ENCODE data around the gene EFNB3.

Gene EFNB3, protein sequence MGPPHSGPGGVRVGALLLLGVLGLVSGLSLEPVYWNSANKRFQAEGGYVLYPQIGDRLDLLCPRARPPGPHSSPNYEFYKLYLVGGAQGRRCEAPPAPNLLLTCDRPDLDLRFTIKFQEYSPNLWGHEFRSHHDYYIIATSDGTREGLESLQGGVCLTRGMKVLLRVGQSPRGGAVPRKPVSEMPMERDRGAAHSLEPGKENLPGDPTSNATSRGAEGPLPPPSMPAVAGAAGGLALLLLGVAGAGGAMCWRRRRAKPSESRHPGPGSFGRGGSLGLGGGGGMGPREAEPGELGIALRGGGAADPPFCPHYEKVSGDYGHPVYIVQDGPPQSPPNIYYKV

DNA sequence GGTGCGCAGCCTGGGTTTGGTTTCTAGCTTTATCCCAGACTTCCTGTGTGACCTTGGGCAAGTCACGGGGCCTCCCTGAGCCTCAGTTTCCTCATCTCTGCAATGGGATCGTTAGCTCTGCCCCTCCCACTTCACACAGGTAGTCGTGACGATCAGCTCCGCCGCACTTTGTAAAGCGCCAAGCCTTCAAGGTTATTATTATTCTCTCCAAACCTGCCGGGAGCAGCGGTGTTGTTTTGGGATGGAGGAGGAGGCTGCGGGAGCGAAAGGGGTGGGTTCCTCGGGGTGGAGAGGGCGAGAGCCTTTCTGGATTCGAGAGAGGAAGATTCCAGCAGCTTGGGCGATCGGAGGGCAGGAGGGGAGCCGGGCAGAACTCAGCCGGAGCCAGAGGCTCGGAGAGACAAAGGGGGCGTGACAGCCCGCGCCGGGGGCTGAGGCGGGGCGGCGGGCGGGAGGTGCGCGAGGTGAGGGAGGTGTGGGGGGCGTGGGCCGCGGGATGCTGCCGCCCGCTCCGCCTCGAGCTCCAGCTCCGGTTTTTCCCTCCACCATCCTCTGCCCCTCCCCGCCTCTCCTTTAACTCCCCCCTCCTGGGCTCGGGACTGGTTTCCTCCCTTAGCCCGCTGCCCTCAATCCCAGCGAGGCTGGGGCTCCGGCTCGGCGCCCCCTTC is at the start of gene EFNB3:
Gene EFNB3, plus strand, starts transcription at position 602 of the 668 bp plus-strand sequence. CDS start 397 bp downstream, outside the sequence.
- DNase-seq = no peak

DNA sequence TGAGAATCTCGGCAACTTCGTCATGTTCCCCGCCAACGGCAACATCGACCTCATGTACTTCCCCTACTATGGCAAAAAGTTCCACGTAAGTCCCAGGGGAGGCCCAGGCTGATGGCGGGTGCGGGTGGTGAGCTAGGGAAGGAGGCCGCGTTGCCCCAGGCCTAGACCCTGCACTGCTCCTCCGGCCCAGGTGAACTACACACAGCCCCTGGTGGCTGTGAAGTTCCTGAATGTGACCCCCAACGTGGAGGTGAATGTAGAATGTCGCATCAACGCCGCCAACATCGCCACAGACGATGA is 49.5 kb upstream of the EFNB3 start:
- DNase-seq = no peak

DNA sequence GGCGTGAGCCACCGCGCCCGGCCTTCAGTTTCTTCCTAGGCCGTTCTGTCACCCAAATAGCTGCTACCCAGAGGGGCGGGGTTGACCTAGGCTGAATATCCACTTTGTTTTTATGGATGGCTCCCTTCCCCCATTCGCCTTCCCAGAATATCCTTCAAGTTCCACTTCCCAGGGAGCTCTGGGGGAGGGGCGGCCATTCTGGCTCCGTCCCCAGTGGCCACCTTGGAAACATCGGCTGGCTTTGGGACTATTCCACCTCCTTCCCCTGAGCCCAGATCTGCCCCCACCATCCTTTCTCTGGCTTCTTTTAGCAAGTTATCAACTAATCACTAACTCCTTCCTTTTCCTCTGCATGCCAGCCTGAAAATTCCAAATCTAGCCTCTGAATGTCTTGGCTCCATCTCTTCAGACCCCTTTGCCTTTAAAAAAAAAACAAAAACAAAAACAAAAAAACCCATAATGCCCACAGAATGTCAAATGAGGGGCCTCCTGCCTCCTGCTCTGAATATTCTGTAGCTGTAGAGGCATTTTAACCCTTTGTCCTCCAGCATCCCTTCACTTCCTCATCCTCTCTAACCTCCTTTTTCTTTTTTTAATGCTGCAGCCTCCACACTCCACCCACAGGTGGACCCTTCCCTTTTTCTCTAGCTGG is 47.9 kb upstream of the EFNB3 start:
- DNase-seq = no peak

DNA sequence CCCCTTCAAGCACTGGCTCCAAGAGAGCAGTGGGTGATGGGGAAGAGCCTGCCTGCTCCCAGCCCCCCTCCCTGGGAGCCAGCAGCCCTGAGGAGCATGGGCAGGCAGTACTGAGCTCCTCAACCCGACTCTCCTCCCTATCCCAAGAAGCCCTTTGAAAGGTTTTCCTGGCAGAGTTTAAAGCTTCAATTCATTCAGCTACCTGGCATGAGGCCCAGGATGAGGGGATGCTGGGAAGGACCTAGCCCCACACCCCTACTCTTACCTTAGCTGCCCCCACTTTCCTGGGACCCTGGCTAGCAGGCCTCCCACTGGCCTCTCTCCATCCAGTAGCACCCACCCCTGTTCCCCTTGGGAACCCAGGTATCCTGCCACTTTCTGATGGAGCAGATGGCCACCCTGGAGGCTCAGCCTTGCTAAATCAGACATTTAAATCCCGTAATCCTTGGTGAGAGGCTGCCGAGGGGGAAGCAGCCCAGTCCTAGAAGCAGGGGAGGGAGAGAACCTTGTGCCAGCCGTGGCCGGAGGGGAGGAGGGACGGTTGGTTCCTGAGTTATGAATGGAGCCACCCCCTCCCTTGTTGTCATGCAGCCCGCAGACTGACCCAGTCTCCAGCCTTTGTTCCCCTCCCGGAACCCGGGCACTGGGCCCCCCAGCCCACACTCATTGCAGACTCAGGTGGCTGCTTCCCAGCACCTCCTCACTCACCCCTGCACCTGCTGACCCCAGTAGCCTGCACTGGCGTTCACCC is 37.2 kb upstream of the EFNB3 start:
- no peak for DNase-seq

DNA sequence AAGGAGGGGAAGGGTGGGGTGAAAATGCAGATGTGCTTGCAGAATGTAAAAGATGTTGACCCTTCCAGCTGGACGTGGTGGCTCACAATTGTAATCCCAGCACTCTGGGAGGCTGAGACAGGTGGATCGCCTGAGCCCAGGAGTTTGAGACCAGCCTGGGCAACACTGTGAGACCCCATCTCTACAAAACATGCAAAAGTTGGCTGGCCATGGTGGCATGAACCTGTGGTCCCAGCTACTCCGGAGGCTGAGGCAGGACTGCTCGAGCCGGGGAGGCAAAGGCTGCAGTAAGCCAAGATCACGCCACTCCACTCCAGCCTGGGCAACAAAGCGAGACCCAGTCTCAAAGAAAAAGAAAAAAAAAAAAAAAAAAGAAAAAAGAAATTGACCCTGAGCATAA is 36.5 kb upstream of the EFNB3 start:
- no peak for DNase-seq

DNA sequence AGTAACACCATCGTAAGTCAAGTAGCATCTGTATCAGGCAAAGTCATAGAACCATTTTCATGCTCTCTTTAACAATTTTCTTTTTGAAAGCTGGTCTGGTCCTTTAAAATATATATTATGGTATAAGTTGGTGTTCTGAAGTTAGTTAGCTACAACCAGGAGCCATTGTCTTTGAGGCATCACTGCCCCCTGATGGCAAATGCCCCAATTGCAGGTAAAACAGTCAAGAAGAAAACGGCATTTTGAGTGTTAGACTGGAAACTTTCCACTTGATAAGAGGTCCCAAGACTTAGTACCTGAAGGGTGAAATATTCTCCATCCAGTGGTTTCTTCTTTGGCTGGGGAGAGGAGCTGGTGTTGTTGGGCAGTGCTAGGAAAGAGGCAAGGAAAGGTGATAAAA is 31.8 kb upstream of the EFNB3 start:
- peak; percentile 39 for DNase-seq

DNA sequence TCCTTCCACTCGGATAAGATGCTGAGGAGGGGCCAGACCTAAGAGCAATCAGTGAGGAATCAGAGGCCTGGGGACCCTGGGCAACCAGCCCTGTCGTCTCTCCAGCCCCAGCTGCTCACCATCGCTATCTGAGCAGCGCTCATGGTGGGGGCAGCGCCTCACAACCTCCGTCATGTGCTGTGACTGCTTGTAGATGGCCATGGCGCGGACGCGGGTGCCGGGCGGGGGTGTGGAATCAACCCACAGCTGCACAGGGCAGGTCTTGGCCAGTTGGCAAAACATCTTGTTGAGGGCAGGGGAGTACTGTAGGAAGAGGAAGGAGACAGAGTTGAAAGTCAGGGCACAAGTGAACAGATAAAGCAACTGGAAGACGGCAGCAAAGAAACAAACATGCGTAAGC is 30.1 kb upstream of the EFNB3 start:
- DNase-seq = no peak

DNA sequence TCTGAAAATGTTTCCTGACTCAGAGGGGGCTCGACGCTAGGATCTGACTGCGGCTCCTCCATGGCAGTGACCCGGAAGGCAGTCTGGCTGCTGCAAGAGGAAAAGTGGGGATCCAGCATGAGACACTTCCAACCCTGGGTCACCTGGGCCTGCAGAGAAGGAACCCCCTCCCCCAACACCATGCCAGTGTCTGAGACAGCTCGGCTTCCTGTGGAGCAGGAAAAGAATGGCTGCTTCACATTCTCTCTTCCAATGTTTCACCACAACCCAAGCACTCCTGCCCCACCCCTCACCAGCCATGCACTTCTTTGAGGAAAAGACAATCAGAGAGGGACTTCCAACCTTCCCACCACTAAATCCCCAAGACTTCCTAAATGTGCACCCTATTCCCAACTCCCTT is 28.5 kb upstream of the EFNB3 start:
- DNase-seq = no peak

DNA sequence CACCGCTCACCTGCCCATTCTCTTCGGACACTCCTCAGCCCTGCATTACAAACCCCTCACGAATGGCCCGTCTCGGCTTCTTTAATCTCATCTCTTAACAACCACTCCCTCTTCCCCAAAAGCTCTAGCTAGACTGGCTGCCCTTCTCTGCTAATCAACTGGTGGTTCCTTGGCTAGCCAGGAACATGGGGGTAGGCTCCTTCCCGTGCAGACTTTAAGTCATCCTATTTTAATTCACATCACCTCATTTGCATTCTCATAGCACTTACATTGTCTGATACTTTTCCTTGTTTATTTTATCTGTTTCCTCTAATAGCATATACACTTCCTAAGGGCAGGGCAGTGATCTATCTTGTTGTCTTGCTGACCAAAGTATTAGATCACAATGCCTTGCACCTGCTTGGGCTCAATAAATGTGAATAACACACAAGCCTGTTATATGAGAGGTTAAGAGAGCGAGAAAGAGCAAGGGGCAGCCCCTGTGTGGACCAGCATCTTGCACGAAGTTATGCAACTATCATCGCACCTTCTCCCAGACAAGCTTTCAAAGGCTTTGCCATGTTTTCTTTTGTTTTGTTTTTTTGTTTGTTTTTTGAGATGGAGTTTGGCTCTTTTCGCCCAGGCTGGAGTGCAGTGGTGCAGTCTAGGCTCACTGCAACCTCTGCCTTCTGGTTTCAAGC is 27.5 kb upstream of the EFNB3 start:
- no peak for DNase-seq

DNA sequence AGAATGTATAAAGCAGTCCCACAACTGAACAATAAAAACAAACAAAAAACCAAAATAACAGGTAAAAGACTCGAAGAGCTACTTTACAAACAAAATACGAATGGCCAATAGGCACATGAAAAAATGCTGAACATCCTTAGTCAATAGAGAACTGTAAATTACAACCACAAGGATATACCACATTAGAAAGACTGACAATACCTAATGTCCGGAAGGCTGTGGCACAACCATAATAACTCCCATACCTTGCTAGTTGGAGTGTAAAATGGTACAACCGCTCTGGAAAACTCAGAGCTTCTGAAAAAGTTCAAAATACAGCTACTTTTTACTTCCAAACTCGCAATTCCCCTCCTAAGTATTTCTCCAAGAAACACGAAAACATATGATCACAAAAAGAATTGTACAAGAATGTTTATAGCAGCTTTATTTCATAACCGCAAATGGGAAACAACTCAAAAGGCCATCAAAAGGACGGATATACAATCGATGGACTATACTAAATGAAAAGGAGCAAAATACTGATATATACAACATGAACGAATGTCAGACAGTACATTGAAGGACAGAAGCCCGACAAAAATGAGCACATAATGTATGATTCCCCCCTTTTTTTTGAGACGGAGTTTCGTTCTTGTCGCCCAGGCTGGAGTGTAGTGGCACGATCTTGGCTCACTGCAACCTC is 20.0 kb upstream of the EFNB3 start:
- DNase-seq = no peak

DNA sequence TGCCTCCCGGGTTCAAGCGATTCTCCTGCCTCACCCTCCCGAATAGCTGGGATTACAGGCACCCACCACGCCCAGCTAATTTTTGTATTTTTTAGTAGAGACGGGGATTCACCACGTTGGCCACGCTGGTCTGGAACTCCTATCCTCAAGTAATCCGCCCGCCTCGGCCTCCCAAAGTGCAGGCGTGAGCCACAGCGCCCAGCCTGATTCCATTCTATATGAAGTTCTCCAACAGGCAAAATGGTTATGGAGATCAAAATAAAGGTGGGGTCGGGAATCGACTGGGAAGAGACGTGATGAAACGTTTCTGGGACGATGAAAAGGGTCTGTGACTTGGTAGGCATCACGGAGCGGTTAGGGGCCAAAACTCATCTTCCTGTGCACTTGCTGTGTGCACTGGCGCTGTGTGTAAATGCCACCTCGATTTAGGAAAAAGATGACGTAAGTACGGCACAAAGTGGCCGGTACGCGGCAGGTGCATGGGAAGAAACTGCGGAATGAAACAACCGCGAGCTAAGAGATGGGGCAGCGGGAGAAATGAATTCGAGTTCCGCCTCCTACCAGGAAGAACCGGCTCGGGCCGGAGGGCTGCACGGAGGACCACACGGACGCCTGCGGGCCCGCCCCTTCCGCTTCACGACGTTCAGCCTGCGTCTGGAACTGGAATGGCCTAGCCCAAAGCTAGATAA is 19.3 kb upstream of the EFNB3 start:
- DNase-seq = peak; percentile 92

DNA sequence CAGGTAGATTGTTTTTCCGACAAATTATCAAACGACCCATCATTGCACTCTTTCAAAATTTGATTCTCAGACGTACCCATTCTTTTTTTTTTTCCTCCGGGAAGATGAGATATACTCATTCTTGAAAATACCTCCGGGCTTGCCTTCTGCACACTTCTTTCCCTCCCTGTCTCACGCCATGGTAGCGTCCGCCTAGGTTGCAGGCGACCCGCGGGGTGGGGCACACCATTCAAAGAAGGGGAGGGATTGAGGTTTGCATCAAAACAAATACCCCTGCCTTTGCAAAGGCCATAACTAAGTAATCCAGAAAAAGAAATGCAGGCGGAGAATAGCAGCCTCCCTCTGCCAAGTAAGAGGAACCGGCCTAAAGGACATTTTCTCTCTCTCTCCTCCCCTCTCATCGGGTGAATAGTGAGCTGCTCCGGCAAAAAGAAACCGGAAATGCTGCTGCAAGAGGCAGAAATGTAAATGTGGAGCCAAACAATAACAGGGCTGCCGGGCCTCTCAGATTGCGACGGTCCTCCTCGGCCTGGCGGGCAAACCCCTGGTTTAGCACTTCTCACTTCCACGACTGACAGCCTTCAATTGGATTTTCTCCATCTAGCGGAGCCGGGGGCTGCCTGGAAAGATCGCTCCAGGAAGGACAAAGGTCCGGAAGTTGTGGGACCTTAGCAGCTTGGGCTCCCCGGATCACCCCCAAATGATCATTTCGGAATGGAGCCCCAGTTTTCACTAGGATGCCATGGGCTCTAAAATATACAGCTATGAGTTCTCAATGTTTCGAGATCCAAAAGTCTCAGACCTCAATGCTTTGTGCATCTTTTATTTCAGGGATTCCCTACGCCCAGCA is 18.6 kb upstream of the EFNB3 start:
- DNase-seq = peak; percentile 92

DNA sequence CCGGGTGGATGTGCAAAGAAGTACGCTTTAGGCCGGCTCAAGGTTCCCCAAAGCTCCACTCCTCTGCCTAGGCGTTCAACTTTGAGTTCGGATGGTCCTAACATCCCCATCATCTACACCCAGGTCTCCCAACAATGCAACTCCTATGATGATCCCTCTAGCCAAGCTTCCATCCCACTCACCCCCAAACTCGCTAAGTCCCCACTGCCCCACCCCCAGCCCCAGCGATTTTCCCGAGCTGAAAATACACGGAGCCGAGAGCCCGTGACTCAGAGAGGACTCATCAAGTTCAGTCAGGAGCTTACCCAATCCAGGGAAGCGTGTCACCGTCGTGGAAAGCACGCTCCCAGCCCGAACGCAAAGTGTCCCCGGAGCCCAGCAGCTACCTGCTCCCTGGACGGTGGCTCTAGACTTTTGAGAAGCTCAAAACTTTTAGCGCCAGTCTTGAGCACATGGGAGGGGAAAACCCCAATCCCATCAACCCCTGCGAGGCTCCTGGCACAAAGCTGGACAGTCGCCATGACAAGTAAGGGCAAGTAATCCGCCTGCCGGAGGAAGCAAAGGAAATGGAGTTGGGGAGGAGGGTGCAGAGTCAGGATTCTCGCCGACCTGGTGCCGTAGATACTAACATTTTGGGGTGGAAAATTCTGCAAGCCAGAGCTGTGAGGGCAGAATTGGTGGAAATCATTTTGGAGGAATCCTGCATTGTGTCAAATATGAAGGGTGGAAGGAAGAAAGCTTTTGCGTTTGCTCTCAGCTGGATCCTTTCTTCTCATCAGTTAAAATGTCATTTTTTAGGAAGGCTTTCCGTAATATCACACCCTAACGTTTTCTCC is 17.7 kb upstream of the EFNB3 start, which contains the start of gene TP53:
Gene TP53, minus strand, starts transcription at position 419 of the 836 bp plus-strand sequence. CDS start 10,896 bp downstream, outside the sequence.
- DNase-seq = peak; percentile 91

DNA sequence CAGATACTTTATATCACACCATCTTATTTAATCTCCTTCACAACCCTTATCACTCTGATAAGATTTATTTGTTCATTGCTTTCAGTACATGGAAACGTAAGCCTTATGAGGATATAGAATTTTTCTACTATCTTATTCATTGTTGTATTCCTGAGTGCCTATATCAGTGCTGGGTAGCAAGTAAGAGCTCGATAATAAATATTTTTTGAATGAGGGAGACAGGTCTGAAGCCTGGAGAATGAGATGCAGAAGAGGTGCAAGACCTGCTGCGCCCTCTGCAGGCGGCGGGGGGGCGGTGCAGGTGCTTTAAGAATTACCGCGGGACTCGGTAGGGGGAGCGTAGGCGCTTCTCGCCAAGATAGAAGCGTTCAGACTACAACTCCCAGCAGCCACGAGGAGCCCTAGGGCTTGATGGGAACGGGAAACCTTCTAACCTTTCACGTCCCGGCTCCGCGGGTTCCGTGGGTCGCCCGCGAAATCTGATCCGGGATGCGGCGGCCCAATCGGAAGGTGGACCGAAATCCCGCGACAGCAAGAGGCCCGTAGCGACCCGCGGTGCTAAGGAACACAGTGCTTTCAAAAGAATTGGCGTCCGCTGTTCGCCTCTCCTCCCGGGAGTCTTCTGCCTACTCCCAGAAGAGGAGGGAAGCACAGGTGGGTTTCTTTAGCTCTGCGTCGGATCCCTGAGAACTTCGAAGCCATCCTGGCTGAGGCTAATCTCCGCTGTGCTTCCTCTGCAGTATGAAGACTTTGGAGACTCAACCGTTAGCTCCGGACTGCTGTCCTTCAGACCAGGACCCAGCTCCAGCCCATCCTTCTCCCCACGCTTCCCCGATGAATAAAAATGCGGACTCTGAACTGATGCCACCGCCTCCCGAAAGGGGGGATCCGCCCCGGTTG is 16.8 kb upstream of the EFNB3 start, which contains the start of gene WRAP53:
Gene WRAP53, plus strand, starts transcription at position 570 of the 900 bp plus-strand sequence. Its CDS starts 172 bp downstream, at position 742.
- peak; percentile 98 for DNase-seq

DNA sequence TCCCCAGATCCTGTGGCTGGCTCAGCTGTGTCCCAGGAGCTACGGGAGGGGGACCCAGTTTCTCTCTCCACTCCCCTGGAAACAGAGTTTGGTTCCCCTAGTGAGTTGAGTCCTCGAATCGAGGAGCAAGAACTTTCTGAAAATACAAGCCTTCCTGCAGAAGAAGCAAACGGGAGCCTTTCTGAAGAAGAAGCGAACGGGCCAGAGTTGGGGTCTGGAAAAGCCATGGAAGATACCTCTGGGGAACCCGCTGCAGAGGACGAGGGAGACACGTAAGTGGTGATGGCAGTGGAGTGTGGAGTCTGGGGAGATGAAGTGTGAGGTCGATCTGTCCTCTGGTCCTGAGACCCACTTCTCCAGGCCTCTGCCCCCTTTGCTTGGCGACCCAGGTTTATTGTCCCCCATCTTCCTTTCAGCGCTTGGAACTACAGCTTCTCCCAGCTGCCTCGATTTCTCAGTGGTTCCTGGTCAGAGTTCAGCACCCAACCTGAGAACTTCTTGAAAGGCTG is 16.1 kb upstream of the EFNB3 start:
- no peak for DNase-seq

DNA sequence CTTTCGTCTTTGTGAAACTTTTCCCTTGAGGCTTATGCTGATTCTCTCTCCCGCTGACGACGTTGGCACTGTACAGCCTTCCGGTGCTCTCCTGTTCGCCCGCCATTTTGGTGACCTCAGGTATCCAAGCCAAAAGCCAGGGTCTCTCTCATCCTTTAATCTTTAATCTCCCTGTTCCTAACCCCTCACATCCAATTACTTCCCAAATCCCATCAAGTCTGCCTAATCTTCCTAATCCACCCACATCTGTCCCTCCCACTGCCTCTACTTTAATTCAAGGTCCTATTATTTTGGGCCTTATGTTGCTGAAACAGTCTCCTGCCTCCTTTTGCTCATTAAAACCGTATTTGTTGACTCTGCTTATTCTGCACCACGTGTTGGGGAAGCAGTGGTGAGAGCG is 9.4 kb upstream of the EFNB3 start:
- no peak for DNase-seq

DNA sequence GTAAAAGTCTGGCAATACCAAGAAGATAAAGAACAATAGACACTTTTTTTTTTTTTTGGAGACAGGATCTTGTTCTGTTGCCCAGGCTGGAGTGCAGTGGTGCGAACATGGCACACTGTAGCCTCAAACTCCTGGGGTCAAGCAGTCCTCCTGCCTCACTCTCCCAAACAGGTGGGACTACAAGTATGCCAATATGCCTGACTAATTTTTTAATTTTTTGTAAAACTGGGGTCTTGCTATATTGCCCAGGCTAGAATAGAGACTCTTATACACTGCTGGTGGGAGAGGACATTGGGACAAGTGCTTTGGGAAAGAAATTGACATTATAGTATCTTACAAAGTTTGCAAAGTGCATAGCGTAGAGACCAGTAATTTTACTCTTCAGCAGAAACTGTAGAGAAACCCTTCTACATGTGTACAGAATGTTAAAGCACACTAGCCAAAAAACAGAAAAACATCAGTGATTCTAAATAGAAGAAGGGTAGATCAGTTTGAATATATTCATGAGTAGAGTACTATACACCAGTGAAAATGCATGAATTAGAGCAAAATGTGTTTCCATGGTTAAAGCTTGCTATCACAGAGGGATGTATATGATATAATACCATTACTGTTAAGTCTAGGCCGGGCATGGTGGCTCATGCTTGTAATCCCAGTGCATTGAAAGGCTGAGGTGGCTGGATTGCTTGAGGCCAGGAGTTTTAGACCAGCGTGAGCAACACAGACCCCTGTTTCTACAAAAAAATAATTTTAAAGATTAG is 7.0 kb upstream of the EFNB3 start:
- no peak for DNase-seq

Data from MV-4-11 (cell line).